HepG2 (cell line): ENCODE results near the gene SNAPIN. TPM values are rescaled to one million over a fixed set of nuclear protein-coding genes. Genes with fewer than 3 reads are reported as not detected.

ENCODE experiments used
- FOSL2 ChIP-seq: sonication (generic); formaldehyde crosslinking; IDR thresholded peaks from 2 replicates; pipeline ENCODE4 v1.4.0; 2020; ENCODE audit warnings: missing genetic modification reagents
- NFE2L2 ChIP-seq: fragments of 150-350 bp; IDR thresholded peaks from 2 replicates; pipeline ENCODE4 v1.6.1; 2014; ENCODE audit warnings: low read length
- POLR2G ChIP-seq: fragments of 200-400 bp; formaldehyde crosslinking; IDR thresholded peaks from 2 replicates; pipeline ENCODE4 v1.6.1; 2018; ENCODE audit warnings: mild to moderate bottlenecking, low read depth, low read length, moderate library complexity
- SIN3A ChIP-seq: IDR thresholded peaks from 2 replicates; pipeline ENCODE4 v1.6.1; 2011; ENCODE audit warnings: low read depth, mild to moderate bottlenecking, control low read depth, low read length, borderline replicate concordance
- SP4 ChIP-seq: sonication (generic); formaldehyde crosslinking; IDR thresholded peaks from 2 replicates; pipeline ENCODE4 v1.8.1; 2023; ENCODE audit warnings: mild to moderate bottlenecking, missing genetic modification reagents
- ZNF256 ChIP-seq: sonication (generic); formaldehyde crosslinking; conservative IDR thresholded peaks from 2 replicates; pipeline ENCODE4 v1.4.0; 2020; ENCODE audit warnings: missing genetic modification reagents
- polyA plus RNA-seq, 8 experiments: library from polyadenylated mRNA; depleted of rRNA in 3 of 8; stranded (reverse) in 7 of 8; unstranded in 1 of 8; fragments of >200 nt; fragmentation: Illumina TruSeq in 4 of 8; extraction: Trizol in 4 of 8; gene quantifications; 2 replicates each; pipeline versions ENCODE4 v1.2.1 to v1.2.3, GENCODE V29; 2011 to 2016; ENCODE audit warnings: low read depth in 4 of 8, missing spikeins in 1 of 8, mixed read lengths in 1 of 8; ENCODE audit not compliant: insufficient read depth in 1 of 8
- total RNA-seq, 5 experiments: library from RNA; depleted of rRNA; stranded (reverse); fragments of >200 nt; fragmentation: Illumina TruSeq; extraction: Trizol; gene quantifications; 2 replicates each; pipeline ENCODE4 v1.2.3, GENCODE V29; 2016; ENCODE audit warnings: low read depth in 1 of 5
- TF ChIP-seq, protein P1 (sequence below): IDR thresholded peaks from 2 replicates; pipeline ENCODE4 v1.4.0; 2020; ENCODE audit warnings: mild to moderate bottlenecking, missing genetic modification reagents
- TF ChIP-seq, protein P2 (sequence below): sonication (generic); formaldehyde crosslinking; IDR thresholded peaks from 2 replicates; pipeline ENCODE4 v1.4.0; 2020; ENCODE audit warnings: low read depth, missing genetic modification reagents
- TF ChIP-seq, protein P3 (sequence below): sonication (generic); formaldehyde crosslinking; IDR thresholded peaks from 2 replicates; pipeline ENCODE4 v1.4.0; 2020; ENCODE audit warnings: missing genetic modification reagents
- TF ChIP-seq, protein P4 (sequence below): sonication (generic); formaldehyde crosslinking; IDR thresholded peaks from 2 replicates; pipeline ENCODE4 v1.5.0; 2020; ENCODE audit warnings: missing genetic modification reagents
- TF ChIP-seq, protein P5 (sequence below): sonication (generic); formaldehyde crosslinking; IDR thresholded peaks from 2 replicates; pipeline ENCODE4 v1.4.0; 2020; ENCODE audit warnings: missing genetic modification reagents

Gene SNAPIN
- total and polyA plus RNA-seq, 2 of the 13 experiments (the other 11 are each of a cell fraction or from before 2014, with no cell fraction given), result 23.9 to 25.7 TPM

GRCh38 chr1:153670859-153671627, 12.5 kb downstream of the SNAPIN start, which contains the start of gene ILF2 (continued):
- TF ChIP-seq, protein P1, sequence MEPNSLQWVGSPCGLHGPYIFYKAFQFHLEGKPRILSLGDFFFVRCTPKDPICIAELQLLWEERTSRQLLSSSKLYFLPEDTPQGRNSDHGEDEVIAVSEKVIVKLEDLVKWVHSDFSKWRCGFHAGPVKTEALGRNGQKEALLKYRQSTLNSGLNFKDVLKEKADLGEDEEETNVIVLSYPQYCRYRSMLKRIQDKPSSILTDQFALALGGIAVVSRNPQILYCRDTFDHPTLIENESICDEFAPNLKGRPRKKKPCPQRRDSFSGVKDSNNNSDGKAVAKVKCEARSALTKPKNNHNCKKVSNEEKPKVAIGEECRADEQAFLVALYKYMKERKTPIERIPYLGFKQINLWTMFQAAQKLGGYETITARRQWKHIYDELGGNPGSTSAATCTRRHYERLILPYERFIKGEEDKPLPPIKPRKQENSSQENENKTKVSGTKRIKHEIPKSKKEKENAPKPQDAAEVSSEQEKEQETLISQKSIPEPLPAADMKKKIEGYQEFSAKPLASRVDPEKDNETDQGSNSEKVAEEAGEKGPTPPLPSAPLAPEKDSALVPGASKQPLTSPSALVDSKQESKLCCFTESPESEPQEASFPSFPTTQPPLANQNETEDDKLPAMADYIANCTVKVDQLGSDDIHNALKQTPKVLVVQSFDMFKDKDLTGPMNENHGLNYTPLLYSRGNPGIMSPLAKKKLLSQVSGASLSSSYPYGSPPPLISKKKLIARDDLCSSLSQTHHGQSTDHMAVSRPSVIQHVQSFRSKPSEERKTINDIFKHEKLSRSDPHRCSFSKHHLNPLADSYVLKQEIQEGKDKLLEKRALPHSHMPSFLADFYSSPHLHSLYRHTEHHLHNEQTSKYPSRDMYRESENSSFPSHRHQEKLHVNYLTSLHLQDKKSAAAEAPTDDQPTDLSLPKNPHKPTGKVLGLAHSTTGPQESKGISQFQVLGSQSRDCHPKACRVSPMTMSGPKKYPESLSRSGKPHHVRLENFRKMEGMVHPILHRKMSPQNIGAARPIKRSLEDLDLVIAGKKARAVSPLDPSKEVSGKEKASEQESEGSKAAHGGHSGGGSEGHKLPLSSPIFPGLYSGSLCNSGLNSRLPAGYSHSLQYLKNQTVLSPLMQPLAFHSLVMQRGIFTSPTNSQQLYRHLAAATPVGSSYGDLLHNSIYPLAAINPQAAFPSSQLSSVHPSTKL (CRISPR knock-in tag), result no peak
- 0 out of 2 replicates have a peak, but pooled peaks have one; percentile 37 for TF ChIP-seq SP4
- peak; percentile 89 for TF ChIP-seq SIN3A
- peak; percentile 4; the same call in 1 of the 2 replicates for TF ChIP-seq FOSL2 (CRISPR knock-in tag)
- TF ChIP-seq, protein P2, sequence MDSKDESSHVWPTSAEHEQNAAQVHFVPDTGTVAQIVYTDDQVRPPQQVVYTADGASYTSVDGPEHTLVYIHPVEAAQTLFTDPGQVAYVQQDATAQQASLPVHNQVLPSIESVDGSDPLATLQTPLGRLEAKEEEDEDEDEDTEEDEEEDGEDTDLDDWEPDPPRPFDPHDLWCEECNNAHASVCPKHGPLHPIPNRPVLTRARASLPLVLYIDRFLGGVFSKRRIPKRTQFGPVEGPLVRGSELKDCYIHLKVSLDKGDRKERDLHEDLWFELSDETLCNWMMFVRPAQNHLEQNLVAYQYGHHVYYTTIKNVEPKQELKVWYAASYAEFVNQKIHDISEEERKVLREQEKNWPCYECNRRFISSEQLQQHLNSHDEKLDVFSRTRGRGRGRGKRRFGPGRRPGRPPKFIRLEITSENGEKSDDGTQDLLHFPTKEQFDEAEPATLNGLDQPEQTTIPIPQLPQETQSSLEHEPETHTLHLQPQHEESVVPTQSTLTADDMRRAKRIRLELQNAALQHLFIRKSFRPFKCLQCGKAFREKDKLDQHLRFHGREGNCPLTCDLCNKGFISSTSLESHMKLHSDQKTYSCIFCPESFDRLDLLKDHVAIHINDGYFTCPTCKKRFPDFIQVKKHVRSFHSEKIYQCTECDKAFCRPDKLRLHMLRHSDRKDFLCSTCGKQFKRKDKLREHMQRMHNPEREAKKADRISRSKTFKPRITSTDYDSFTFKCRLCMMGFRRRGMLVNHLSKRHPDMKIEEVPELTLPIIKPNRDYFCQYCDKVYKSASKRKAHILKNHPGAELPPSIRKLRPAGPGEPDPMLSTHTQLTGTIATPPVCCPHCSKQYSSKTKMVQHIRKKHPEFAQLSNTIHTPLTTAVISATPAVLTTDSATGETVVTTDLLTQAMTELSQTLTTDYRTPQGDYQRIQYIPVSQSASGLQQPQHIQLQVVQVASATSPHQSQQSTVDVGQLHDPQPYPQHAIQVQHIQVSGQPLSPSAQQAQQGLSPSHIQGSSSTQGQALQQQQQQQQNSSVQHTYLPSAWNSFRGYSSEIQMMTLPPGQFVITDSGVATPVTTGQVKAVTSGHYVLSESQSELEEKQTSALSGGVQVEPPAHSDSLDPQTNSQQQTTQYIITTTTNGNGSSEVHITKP (CRISPR knock-in tag), result no peak
- TF ChIP-seq, protein P3, sequence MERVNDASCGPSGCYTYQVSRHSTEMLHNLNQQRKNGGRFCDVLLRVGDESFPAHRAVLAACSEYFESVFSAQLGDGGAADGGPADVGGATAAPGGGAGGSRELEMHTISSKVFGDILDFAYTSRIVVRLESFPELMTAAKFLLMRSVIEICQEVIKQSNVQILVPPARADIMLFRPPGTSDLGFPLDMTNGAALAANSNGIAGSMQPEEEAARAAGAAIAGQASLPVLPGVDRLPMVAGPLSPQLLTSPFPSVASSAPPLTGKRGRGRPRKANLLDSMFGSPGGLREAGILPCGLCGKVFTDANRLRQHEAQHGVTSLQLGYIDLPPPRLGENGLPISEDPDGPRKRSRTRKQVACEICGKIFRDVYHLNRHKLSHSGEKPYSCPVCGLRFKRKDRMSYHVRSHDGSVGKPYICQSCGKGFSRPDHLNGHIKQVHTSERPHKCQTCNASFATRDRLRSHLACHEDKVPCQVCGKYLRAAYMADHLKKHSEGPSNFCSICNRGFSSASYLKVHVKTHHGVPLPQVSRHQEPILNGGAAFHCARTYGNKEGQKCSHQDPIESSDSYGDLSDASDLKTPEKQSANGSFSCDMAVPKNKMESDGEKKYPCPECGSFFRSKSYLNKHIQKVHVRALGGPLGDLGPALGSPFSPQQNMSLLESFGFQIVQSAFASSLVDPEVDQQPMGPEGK (CRISPR knock-in tag), result no peak
- TF ChIP-seq, protein P4, sequence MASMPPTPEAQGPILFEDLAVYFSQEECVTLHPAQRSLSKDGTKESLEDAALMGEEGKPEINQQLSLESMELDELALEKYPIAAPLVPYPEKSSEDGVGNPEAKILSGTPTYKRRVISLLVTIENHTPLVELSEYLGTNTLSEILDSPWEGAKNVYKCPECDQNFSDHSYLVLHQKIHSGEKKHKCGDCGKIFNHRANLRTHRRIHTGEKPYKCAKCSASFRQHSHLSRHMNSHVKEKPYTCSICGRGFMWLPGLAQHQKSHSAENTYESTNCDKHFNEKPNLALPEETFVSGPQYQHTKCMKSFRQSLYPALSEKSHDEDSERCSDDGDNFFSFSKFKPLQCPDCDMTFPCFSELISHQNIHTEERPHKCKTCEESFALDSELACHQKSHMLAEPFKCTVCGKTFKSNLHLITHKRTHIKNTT (CRISPR knock-in tag), result peak; percentile 74; the same call in 1 of the 2 replicates
- no peak for TF ChIP-seq ZNF256
- TF ChIP-seq NFE2L2, result no peak
- TF ChIP-seq POLR2G, result peak; percentile 94
- TF ChIP-seq, protein P5, sequence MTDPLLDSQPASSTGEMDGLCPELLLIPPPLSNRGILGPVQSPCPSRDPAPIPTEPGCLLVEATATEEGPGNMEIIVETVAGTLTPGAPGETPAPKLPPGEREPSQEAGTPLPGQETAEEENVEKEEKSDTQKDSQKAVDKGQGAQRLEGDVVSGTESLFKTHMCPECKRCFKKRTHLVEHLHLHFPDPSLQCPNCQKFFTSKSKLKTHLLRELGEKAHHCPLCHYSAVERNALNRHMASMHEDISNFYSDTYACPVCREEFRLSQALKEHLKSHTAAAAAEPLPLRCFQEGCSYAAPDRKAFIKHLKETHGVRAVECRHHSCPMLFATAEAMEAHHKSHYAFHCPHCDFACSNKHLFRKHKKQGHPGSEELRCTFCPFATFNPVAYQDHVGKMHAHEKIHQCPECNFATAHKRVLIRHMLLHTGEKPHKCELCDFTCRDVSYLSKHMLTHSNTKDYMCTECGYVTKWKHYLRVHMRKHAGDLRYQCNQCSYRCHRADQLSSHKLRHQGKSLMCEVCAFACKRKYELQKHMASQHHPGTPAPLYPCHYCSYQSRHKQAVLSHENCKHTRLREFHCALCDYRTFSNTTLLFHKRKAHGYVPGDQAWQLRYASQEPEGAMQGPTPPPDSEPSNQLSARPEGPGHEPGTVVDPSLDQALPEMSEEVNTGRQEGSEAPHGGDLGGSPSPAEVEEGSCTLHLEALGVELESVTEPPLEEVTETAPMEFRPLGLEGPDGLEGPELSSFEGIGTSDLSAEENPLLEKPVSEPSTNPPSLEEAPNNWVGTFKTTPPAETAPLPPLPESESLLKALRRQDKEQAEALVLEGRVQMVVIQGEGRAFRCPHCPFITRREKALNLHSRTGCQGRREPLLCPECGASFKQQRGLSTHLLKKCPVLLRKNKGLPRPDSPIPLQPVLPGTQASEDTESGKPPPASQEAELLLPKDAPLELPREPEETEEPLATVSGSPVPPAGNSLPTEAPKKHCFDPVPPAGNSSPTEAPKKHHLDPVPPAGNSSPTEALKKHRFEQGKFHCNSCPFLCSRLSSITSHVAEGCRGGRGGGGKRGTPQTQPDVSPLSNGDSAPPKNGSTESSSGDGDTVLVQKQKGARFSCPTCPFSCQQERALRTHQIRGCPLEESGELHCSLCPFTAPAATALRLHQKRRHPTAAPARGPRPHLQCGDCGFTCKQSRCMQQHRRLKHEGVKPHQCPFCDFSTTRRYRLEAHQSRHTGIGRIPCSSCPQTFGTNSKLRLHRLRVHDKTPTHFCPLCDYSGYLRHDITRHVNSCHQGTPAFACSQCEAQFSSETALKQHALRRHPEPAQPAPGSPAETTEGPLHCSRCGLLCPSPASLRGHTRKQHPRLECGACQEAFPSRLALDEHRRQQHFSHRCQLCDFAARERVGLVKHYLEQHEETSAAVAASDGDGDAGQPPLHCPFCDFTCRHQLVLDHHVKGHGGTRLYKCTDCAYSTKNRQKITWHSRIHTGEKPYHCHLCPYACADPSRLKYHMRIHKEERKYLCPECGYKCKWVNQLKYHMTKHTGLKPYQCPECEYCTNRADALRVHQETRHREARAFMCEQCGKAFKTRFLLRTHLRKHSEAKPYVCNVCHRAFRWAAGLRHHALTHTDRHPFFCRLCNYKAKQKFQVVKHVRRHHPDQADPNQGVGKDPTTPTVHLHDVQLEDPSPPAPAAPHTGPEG (CRISPR knock-in tag), result peak; percentile 54; the same call in 1 of the 2 replicates
